Astrocyte (in vitro differentiated cells and primary cell): ENCODE results near the gene ZSWIM4. TPM values are rescaled to one million over a fixed set of nuclear protein-coding genes. Genes with fewer than 3 reads are reported as not detected.

Experiments
- DNase-seq: peaks from one replicate; pipeline ENCODE4 v3.0.0-alpha.2; 2010; ENCODE audit warnings: low read depth
- FAIRE-seq: peaks from 2 replicates; lab custom pipeline; 2011; peaks lifted over from hg19 to GRCh38; lab: Jason Lieb, UNC
- H2AFZ ChIP-seq: 2 replicates; pipeline ENCODE4 v1.6.0; 2012; ENCODE audit warnings: low read depth, low read length, inconsistent platforms
- H3K27ac ChIP-seq: 2 replicates; pipeline ENCODE4 v1.5.1; 2011; ENCODE audit warnings: low read depth, low read length, inconsistent platforms
- H3K27me3 ChIP-seq: 2 replicates; pipeline ENCODE4 v1.6.0; 2011; ENCODE audit warnings: low read length, inconsistent platforms; ENCODE audit not compliant: insufficient read depth
- H3K36me3 ChIP-seq: 2 replicates; pipeline ENCODE4 v1.5.1; 2011; ENCODE audit warnings: low read length, inconsistent platforms; ENCODE audit not compliant: insufficient read depth
- H3K4me1 ChIP-seq: 2 replicates; pipeline ENCODE4 v1.5.1; 2011; ENCODE audit warnings: low read length, inconsistent platforms; ENCODE audit not compliant: insufficient read depth
- H3K4me2 ChIP-seq: 2 replicates; pipeline ENCODE4 v1.6.0; 2012; ENCODE audit warnings: low read length, inconsistent platforms
- H3K4me3 ChIP-seq: 2 replicates; pipeline ENCODE4 v1.5.1; 2011; ENCODE audit warnings: low read depth, mild to moderate bottlenecking, low read length, inconsistent platforms; ENCODE audit not compliant: insufficient read depth
- H3K79me2 ChIP-seq: 2 replicates; pipeline ENCODE4 v1.6.0; 2012; ENCODE audit warnings: mild to moderate bottlenecking, low read length, inconsistent platforms; ENCODE audit not compliant: insufficient read depth
- H3K9ac ChIP-seq: 2 replicates; pipeline ENCODE4 v1.6.0; 2012; ENCODE audit warnings: mild to moderate bottlenecking, low read length, inconsistent platforms
- H3K9me3 ChIP-seq: 2 replicates; pipeline ENCODE4 v1.5.1; 2012; ENCODE audit warnings: low read depth, mild to moderate bottlenecking, low read length, inconsistent platforms; ENCODE audit not compliant: insufficient read depth
- H4K20me1 ChIP-seq: 2 replicates; pipeline ENCODE4 v1.6.0; 2012; ENCODE audit warnings: low read length, inconsistent platforms; ENCODE audit not compliant: insufficient read depth
- H3K27ac Mint-ChIP-seq: one replicate; pipeline ENCODE4 v1.8.0; 2021; ENCODE audit warnings: mild to moderate bottlenecking, mixed read lengths; ENCODE audit not compliant: unreplicated experiment
- H3K27me3 Mint-ChIP-seq: one replicate; pipeline ENCODE4 v1.8.0; 2021; ENCODE audit warnings: low read depth, mixed read lengths; ENCODE audit not compliant: unreplicated experiment
- H3K36me3 Mint-ChIP-seq: one replicate; pipeline ENCODE4 v1.8.0; 2021; ENCODE audit warnings: low read depth, mixed read lengths; ENCODE audit not compliant: unreplicated experiment
- H3K4me1 Mint-ChIP-seq: one replicate; pipeline ENCODE4 v1.8.0; 2021; ENCODE audit warnings: low read depth, mixed read lengths; ENCODE audit not compliant: unreplicated experiment
- H3K4me3 Mint-ChIP-seq: one replicate; pipeline ENCODE4 v1.8.0; 2021; ENCODE audit warnings: mild to moderate bottlenecking, moderate library complexity, mixed read lengths; ENCODE audit not compliant: unreplicated experiment
- H3K9me3 Mint-ChIP-seq: one replicate; pipeline ENCODE4 v1.8.0; 2021; ENCODE audit warnings: mild to moderate bottlenecking, mixed read lengths; ENCODE audit not compliant: unreplicated experiment
- CTCF ChIP-seq: IDR thresholded peaks from 2 replicates; pipeline ENCODE4 v1.5.1; 2011; ENCODE audit warnings: low read depth, mild to moderate bottlenecking, inconsistent platforms, low read length, moderate library complexity; ENCODE audit not compliant: insufficient read depth
- EZH2 ChIP-seq: IDR thresholded peaks from 2 replicates; pipeline ENCODE4 v1.6.1; 2012; ENCODE audit warnings: mild to moderate bottlenecking, low read length, inconsistent platforms; ENCODE audit not compliant: insufficient read depth
- total RNA-seq: library from RNA; stranded (reverse); gene quantifications from 2 replicates; pipeline ENCODE4 v1.2.1, GENCODE V29; 2021

The ZSWIM4 gene
- total RNA-seq, 1 donor from 2014 or later: 10.6 TPM

DNA sequence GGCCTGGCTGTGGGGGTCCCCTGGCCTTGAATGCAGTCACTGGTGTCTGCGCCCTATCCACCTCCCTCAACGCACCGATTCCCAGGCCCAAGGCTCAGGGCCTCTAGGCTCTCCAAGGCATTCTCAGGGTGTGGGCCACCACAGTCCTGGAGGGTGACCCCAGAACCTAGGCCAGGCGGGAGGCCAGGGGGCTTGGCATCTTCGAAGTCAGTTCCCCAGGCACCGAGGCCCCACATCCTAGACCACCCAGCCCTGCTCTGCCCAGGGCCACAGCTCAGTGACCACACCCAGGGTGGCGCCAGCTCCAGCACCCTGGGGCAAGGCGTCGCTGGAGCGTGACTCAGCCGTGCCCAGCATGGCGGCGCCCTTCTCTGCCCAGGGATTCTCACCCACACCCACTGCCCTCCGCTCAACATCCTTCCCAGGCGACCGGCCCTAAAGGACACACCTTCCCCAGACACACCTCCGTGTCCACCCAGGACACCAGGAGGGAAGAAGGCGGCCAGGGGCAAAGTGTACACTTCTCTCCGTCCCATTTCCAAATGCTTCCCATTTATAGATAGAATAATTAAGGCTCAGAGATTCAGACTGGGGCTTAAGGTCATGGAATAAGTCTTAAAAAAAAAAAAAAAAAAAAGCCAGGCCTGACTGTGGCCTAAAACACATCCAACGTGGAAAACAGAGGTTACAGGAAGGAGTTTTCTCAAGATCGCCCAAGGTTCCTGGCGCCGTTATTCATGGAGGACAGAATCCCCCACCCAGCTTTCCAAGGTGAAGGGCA lies 45.3 kb downstream of the ZSWIM4 start:
- H4K20me1 ChIP-seq: peaks cover 67% of the 10 kb centered on the region
- no peaks in the 10 kb centered on the region for H3K27me3 ChIP-seq
- Mint-ChIP-seq H3K36me3 (peaks cover 3% of the 10 kb centered on the region), H3K4me3 (peak overlapping the region; percentile 96), H3K27me3 (no peaks in the 10 kb centered on the region), H3K27ac (peak overlapping the region; percentile 93), H3K9me3 (no peaks in the 10 kb centered on the region), H3K4me1 (peaks cover 21% of the 10 kb centered on the region)
- H3K4me1 ChIP-seq: peaks cover 48% of the 10 kb centered on the region
- H3K4me2 ChIP-seq: peak overlapping the region; percentile 98
- H3K36me3 ChIP-seq: peaks cover 12% of the 10 kb centered on the region
- peak overlapping the region; percentile 100 for H3K9ac ChIP-seq
- DNase-seq (no peak), FAIRE-seq (no peak)
- H2AFZ ChIP-seq: no peak overlapping the region
- peak overlapping the region; percentile 81 for H3K4me3 ChIP-seq
- H3K9me3 ChIP-seq: no peaks in the 10 kb centered on the region
- no peak for TF ChIP-seq EZH2
- no peak for TF ChIP-seq CTCF
- peak overlapping the region; percentile 97 for H3K27ac ChIP-seq
- peaks cover 83% of the 10 kb centered on the region for H3K79me2 ChIP-seq

- Histone ChIP-seq H3K4me2 (peak overlapping the region; percentile 98), H3K79me2 (peaks cover 75% of the 10 kb centered on the region), H3K4me3 (peak overlapping the region; percentile 81), H3K9me3 (no peaks in the 10 kb centered on the region), H3K27ac (peak overlapping the region; percentile 97), H2AFZ (no peak overlapping the region), H4K20me1 (peaks cover 59% of the 10 kb centered on the region), H3K4me1 (peaks cover 47% of the 10 kb centered on the region), H3K9ac (peak overlapping the region; percentile 100), H3K27me3 (no peaks in the 10 kb centered on the region), H3K36me3 (peaks cover 5% of the 10 kb centered on the region)
- H3K36me3 Mint-ChIP-seq: peaks cover 3% of the 10 kb centered on the region
- H3K27ac Mint-ChIP-seq: peak overlapping the region; percentile 94
- TF ChIP-seq EZH2 (no peak), CTCF (no peak)
- no peaks in the 10 kb centered on the region for H3K27me3 Mint-ChIP-seq
- no peak for DNase-seq
- peaks cover 23% of the 10 kb centered on the region for H3K4me1 Mint-ChIP-seq
- no peak for FAIRE-seq
- no peaks in the 10 kb centered on the region for H3K9me3 Mint-ChIP-seq
- H3K4me3 Mint-ChIP-seq: peak overlapping the region; percentile 96
Observed at GRCh38 chr19:13841086-13841961, 46.1 kb downstream of the ZSWIM4 start.
